22Rv1 (cell line): ENCODE results near the gene CACTIN.

Source experiments
- ZFX ChIP-seq: fragments of 450-650 bp; IDR thresholded peaks from 2 replicates; pipeline ENCODE4 v1.6.1; 2017; ENCODE audit warnings: antibody characterized with exemption, borderline replicate concordance
- TF ChIP-seq, protein P1 (sequence below): fragments of 450-650 bp; IDR thresholded peaks from 2 replicates; pipeline ENCODE4 v1.5.1; 2017; ENCODE audit warnings: mild to moderate bottlenecking

DNA sequence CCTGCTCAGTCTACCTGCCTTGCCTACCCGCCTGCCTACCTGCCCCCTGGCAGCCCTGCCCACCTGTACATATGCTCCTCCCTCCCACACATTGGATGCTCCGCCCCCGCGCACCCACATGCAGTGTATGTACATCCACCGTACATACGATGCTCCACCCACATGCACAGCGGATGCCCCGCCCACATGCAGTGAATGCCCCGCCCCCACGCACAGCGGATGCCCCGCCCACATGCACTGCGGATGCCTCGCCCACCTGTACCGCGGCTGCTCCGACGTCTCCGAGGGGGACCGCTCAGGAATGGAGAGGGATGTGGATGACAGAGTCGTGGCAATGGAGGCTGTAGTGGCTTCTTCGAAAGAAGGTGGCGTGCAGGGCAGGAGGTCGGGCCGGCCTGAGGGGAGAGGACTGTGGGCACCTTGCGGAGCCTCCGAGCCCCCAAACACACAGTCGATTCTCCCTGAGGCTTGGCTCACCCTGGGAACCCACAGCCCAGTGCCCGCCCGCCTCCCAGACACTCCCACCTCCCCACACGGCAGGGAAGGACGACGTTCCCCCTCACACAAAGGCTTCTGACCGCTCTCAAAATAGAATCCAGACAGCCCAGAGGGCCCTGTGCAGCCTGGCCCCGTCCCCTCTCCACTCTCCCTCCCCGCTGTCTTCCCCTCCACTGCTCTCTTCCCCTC is 16.5 kb upstream of the CACTIN start:
- TF ChIP-seq, protein P1, sequence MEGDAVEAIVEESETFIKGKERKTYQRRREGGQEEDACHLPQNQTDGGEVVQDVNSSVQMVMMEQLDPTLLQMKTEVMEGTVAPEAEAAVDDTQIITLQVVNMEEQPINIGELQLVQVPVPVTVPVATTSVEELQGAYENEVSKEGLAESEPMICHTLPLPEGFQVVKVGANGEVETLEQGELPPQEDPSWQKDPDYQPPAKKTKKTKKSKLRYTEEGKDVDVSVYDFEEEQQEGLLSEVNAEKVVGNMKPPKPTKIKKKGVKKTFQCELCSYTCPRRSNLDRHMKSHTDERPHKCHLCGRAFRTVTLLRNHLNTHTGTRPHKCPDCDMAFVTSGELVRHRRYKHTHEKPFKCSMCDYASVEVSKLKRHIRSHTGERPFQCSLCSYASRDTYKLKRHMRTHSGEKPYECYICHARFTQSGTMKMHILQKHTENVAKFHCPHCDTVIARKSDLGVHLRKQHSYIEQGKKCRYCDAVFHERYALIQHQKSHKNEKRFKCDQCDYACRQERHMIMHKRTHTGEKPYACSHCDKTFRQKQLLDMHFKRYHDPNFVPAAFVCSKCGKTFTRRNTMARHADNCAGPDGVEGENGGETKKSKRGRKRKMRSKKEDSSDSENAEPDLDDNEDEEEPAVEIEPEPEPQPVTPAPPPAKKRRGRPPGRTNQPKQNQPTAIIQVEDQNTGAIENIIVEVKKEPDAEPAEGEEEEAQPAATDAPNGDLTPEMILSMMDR = no peak
- TF ChIP-seq ZFX = no peak
